B cell (primary cell): ENCODE results near the gene FAIM2.

Experiments
- CTCF ChIP-seq: fragments of 200-600 bp; IDR thresholded peaks from one replicate; pipeline ENCODE4 v1.8.0; 2022; ENCODE audit warnings: antibody characterized with exemption, mild to moderate bottlenecking
- EZH2 ChIP-seq: IDR thresholded peaks from 2 replicates; pipeline ENCODE4 v1.6.1; 2012; ENCODE audit warnings: borderline replicate concordance, low read depth, mild to moderate bottlenecking, moderate library complexity, low read length; ENCODE audit not compliant: insufficient read depth, poor library complexity, severe bottlenecking

- TF ChIP-seq CTCF: no peak
- no peak for TF ChIP-seq EZH2
Observed at GRCh38 chr12:49942512-49942893, 38.8 kb upstream of the FAIM2 start.
